PFSK-1 (cell line): Measurements from ENCODE around the gene NPR1.

Source experiments
- FOXP2 ChIP-seq: optimal IDR thresholded peaks from 2 replicates; pipeline ENCODE3; 2011; ENCODE audit warnings: borderline replicate concordance, control low read depth, inconsistent platforms; ENCODE audit not compliant: insufficient read depth; ENCODE audit errors: extremely low read length, extremely low read depth
- POLR2AphosphoS5 ChIP-seq: IDR thresholded peaks from 2 replicates; pipeline ENCODE4 v1.6.1; 2012; ENCODE audit warnings: low read depth, mild to moderate bottlenecking, control low read depth, low read length, moderate library complexity
- REST ChIP-seq, 2 experiments: IDR thresholded peaks; 2 replicates each; pipeline versions ENCODE4 v1.6.1 to v1.8.0; 2011 to 2012; ENCODE audit warnings: low read depth in 2 of 2, low read length in 2 of 2, control low read depth in 1 of 2, inconsistent platforms in 1 of 2, mild to moderate bottlenecking in 1 of 2, moderate library complexity in 1 of 2; ENCODE audit not compliant: insufficient read depth in 1 of 2
- SIN3A ChIP-seq: IDR thresholded peaks from 2 replicates; pipeline ENCODE4 v1.6.1; 2012; ENCODE audit warnings: mild to moderate bottlenecking, low read length, moderate library complexity, borderline replicate concordance; ENCODE audit not compliant: insufficient read depth
- TAF1 ChIP-seq: IDR thresholded peaks from 2 replicates; pipeline ENCODE4 v1.6.1; 2012; ENCODE audit warnings: low read length, control low read depth, borderline replicate concordance; ENCODE audit not compliant: insufficient read depth

- TF ChIP-seq REST (IDR thresholded peaks at IDR 0.05; ENCODE audit: insufficient read depth in 1 of 2, low read depth in 2 of 2, low read length in 2 of 2) (no peak), POLR2AphosphoS5 (no peak), TAF1 (no peak), SIN3A (no peak), FOXP2 (no peak)
Observed at GRCh38 chr1:153638261-153638660, 40.2 kb upstream of the NPR1 start.
